Gastrocnemius medialis (tissue), 4 donors: ENCODE data around the gene BLOC1S6.

Experiments used
- CTCF ChIP-seq, 5 experiments: fragments of 450-650 bp in 3 of 5; fragments of 200-600 bp in 2 of 5; sonication (generic) in 2 of 5; IDR thresholded peaks in 4 of 5; conservative IDR thresholded peaks in 1 of 5; 1 replicate in 4 of 5; 2 replicates in 1 of 5; pipeline ENCODE4 v1.5.1; 2016 to 2019; ENCODE audit warnings: antibody characterized with exemption in 5 of 5, mild to moderate bottlenecking in 3 of 5, moderate library complexity in 3 of 5
- POLR2A ChIP-seq, 2 donors: fragments of 450-650 bp; IDR thresholded peaks; one replicate each; pipeline ENCODE4 v1.6.1; 2017; ENCODE audit warnings: antibody characterized with exemption in 2 of 2, mild to moderate bottlenecking in 2 of 2, moderate library complexity in 2 of 2

GRCh38 chr15:45641999-45642932 is 55.1 kb downstream of the BLOC1S6 start:
- TF ChIP-seq CTCF (IDR thresholded peaks at IDR 0.05 in 4 of 5, conservative IDR thresholded peaks at IDR 0.05 in 1 of 5) (no peak), POLR2A (IDR thresholded peaks at IDR 0.05) (no peak)
